ENCODE measurements around the gene SCAANT1.
A peak's percentile ranks its signal among the peaks of the same experiment; 100 is the strongest.

The SCAANT1 gene

DNA sequence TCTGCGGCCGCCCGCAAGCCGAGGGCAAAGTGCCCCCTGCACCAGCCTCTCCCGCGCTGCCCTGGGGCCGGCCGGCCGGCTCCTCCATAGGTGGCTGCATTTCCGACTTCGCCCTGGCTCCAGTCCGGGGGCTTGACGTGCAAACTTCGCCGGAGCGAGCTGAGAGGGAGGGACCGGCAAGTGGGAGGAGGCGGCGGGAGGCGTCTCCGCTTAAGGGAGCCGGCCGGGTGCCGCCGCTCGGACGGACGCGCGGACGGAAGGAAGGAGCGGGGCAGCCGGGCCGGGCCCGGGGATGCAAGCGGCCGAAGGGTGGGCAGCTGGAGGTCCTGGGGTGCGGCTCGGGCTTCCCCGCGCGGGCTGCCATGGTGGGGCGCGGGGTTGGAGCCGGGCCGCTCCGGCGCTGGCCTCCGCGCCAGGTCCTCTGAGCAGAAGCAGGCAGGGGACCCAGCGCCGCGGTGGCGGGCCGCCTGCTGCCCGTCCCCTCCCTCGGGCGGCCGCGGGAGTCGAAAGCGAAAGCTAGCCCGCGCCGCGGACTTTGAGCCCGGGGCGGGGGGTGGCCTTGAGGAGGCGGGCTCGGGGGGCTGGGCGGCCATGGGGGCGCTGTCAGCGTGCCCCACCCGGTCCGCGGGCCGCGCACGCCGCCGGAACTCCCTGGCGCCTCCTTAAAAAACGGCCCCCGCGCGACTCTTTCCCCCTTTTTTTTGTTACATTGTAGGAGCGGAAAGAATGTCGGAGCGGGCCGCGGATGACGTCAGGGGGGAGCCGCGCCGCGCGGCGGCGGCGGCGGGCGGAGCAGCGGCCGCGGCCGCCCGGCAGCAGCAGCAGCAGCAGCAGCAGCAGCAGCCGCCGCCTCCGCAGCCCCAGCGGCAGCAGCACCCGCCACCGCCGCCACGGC lies at the start of gene SCAANT1:
Gene SCAANT1 (minus strand): TSS at position 511 of the 895 bp plus-strand sequence.
- peak; percentile 84 for DNase-seq (ENCODE audit: low spot score)

DNA sequence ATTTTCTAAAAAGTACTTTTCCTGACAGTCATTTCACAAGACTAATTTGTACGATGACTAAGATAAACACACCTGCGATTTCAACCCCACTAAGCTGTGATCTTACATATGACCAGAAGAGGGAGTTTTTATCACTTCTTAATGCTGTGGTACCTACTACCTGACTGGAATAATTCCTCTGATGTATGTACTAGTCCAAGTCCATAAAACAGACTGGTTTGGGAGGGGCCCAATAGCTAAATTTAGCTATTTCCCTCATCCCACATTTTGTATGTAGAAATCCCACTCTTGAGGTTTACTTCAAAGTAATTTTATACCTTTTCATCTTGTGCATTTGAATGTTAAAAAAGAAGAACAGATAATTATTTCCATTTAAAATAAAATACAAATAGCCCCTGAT lies 49.7 kb upstream of the SCAANT1 start:
- DNase-seq (ENCODE audit: low spot score), result peak; percentile 87

DNA sequence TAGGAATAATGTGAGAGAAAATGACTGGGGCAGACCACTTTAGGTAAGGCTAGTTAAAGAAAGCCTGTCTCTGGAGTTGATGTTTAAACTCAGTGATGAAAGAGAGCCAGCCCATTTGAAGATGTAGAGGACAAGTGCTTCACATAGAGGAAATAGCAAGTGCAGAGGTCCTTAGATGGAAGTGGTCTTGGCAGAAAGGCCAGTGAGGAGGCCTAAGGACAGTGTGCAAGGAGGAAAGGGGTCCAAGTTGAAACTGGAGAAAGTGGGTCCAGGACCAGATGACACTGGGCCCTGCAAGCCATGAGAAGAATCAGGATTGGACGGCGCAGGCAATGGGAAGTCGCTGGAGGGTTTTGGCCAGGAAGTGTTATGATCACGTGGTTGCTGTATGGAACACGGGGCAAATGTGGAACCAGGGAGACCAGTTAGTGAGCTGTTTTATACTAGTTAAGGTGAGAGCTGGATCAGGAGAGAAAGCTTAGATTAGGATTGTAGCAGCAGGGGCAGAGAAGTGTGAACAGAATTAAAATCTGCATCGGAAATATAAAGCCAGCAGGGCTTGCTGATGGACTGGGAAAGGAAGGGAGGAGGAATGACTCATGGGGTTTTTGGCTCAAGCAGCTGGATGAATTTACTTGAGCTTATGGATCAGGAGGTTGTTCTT lies 48.0 kb upstream of the SCAANT1 start:
- DNase-seq (ENCODE audit: low spot score), result peak; percentile 79

DNA sequence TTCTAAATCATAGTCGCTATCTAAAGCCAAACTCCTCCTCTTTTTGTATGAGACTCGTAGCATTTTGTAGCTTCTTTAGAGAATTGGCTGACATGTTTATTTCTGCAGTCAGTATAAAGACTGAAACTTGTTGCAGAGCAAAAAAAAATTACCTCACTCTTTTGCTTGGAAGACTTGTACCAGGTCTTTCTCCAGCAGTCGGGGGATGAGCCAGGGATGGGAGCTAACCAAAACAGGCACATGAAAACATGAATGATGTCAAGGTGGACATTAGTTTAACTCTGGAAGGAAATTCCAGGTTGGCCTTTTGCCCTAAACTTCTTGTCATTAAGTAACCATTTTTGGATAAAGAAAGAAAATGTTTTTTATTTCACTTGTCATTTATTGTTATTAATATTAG lies 47.0 kb upstream of the SCAANT1 start:
- DNase-seq (ENCODE audit: low spot score), result no peak

DNA sequence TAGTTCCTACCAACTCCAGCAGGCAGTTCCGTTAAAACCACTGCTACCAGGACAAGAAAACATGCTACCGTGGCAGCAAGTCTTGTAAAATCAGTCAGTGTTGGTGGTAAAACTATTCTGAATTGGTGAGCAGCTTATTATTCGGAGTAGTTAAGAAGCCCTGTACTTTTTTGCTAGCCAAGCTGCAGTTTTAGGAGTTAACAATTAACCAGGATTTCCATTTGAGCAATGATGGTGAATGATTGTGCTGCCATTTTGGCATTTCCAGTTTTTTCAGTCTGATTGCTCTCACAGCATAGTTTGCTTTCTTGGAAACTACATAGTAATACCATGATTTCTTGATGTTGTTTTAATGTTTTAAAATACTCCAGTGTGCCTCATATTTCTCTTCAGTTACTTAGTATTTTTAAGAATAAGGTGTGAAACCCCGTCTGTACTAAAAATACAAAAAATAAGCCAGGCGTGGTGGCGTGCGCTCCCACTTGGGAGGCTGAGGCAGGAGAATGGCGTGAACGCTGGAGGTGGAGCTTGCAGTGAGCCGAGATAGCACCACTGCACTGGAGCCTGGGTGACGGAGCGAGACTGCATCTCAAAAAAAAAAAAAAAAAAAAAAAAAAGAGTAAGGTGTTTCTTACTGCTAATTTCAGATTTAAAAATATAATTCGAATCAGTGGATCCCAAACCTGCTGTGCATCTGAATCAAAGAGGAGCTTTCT lies 43.8 kb upstream of the SCAANT1 start:
- no peak for DNase-seq (ENCODE audit: low spot score)

DNA sequence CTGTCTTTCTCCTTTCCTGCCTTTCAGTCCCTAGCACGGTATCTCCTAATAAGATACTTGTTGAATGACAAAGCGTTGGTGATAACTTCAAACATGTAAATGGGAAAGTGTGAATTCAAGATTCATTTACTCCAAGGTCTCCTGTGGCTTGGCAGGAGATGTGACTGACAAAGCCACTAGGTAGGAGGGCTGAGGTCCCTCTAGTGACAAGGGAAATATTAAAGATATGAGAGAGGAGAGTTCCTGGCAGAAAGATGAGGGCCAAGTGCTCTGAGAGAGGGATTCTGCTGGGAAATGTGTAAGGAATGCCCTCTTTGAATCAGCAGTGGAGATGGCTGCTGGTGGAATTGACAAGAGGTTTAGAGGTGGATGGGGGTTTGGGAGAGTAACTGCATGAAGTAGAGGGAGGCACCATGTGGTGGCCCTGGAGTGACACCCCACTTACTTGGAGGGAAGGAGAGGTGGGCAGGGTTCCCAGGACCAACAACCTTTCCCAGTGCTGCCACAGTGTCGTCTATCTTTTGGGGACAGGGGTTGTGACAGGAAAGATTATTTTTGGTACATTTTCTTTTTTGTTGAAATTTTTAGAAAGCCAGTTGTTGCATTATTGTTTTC lies 43.0 kb upstream of the SCAANT1 start:
- DNase-seq (ENCODE audit: low spot score), result no peak

DNA sequence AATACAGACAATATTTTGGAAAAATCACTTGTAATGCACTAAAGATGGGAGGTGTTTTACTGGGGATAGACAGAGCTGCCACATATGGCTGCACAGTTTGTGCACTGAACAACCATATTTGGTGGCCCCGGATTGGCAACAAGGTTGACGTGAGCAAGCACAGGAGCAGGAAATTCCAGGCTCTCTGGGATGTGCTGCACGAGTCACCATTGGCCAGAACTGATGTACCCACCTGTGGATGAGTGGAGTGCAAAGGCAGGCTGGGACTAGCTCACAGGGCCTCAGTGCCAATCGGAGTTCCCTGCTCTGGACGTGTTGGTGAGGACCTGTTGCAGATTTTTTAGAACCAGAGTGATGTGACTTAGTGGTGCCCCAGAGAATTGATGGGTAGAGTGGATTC lies 42.0 kb upstream of the SCAANT1 start:
- DNase-seq (ENCODE audit: low spot score), result no peak

DNA sequence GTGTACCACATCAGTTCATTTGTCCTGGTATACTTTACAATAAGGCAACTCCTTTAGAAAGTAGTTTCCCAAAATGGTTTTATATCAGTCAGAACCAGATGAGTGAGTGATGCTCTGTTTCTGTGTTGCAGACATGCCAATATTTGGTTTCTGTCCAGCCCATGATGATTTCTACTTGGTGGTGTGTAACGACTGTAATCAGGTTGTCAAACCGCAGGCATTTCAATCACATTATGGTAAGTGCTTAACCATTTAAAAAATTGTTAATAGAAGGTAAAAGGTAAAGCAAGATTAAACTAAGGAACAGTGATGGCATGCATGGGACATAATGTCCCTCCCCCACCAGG lies 40.0 kb upstream of the SCAANT1 start:
- peak; percentile 52 for DNase-seq (ENCODE audit: low spot score)

DNA sequence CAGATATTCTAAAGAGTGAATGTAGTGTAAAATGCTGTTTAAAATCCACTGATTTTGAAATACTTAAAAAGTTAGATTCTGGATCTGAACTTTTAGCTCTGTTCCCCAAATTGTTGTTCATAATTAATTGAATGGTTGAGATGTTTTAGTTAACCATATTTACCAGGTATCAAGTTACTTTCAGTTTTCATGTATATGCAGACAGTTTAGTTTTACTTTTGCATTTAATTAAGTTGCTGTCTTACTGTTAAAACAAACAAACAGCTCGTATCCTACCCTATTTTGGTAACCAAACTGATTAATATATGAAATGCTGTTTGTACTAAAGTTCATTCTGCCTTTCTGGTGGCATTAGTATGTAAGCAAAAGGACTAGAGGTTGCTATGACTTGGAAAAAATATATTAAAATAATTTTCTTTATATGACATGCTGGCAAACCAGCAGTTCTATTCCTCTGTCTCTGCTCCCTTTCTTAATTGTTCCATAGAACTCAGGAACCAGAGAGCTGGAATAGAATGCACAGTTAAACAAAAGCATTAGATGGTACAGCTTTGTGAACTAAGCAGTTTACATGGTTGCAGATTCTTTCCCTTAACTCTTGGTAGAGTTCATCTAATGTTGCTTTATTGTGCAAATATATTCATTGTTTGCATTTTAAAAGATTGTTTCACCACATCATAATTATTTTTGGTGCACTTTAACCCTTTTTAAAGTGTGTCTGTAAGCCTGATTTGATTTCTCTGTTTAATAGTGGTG lies 39.5 kb upstream of the SCAANT1 start:
- no peak for DNase-seq (ENCODE audit: low spot score)

DNA sequence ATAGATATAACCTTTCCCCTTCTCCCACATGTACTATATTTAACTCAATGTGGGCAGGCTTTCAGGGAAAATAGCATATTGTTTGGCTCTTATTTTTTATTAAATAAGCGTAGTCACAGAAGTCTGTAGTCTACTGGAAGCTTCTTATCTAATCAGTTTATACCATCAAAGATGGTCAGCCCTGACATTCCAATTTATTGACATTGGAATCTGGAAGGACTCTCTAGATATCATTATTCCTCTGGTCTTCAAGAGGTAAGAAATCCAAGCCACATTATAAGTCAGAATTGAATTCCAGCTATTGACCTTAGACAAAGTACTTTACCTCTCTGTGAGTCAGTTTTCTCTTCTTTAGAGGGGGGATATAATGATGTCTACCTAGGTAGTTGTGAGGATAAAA lies 38.5 kb upstream of the SCAANT1 start:
- DNase-seq (ENCODE audit: low spot score), result no peak

DNA sequence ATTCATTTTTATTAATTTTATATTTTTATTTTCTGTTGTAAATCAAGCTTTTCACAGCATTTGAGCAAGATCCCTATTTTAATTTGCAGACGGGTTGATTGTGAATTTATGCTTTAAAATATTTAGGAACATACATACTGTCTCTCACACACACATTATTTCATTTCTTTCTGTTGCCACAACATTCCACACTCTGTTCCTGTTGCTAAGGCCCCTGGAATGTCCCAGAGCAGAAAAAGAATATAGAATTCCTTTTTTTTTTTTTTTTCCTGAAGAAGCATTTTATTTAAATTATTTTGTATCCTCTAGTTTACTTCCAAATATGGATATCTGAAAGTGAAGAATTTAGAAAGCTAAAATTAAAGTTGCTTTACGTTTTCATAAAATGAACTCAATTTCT lies 36.8 kb upstream of the SCAANT1 start:
- no peak for DNase-seq (ENCODE audit: low spot score)

DNA sequence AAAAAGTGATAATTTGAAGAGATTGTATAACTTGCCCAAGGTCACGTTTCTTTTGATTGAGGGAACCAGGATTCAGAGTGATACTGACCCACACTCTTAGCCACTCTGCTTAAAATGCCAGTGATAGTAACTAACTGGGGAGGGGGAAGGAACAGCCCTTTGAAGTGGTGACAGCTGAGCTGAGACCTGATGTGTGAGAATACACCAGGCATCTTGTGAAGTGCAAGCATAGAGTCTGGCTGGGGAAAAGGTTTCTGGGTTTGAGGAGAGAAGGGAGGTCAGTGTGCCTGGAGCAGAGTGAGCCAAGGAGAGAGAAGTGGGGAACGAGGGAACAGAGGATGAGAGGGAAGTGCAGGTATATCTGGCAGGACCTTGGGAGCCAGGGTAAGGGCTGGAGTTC lies 35.4 kb upstream of the SCAANT1 start:
- DNase-seq (ENCODE audit: low spot score), result no peak

DNA sequence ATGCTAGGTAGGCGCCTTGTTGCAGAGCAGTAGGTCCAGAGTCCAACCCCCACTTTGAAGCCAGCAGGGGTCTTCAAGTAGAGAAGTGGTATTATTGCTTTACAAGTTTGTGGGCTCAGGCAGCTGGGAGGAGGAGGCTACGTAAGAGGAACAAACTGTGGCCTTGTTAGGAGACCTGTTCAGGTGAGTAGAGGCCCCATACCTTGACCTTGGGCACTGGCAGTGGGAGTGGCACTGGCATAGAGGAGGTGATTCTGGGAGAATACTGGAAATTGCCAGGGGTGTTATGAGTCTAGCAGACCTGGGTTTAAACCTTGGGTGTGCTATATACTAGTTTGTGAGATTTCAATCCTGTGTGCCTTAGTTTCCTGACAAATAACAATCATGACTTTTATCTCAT lies 34.6 kb upstream of the SCAANT1 start:
- no peak for DNase-seq (ENCODE audit: low spot score)

DNA sequence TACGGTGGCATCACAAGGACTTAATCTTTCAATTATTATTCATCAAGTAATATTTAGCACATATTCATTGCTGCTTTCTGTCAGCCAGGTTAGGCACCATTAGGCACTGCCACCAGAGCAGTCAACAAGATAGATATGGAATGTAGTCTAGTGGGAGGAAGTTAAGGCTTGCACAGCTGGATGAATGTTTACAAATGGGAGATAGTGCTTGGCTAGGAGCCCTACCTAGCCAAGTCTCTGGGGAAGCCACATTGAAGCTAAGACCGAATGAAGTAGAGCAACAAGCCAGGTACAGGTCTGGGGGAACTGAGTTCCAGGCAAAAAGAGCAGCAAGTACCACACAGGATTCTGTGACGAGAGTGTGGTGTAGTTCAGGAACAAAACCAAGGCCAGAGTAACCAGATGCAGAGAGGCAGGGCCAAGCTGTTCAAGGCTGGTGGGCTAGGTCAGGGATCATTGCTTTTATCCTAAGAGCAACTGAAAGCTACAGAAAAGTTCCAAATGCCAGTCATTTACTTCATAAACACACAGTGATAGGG lies 33.4 kb upstream of the SCAANT1 start:
- DNase-seq (ENCODE audit: low spot score), result peak; percentile 50

DNA sequence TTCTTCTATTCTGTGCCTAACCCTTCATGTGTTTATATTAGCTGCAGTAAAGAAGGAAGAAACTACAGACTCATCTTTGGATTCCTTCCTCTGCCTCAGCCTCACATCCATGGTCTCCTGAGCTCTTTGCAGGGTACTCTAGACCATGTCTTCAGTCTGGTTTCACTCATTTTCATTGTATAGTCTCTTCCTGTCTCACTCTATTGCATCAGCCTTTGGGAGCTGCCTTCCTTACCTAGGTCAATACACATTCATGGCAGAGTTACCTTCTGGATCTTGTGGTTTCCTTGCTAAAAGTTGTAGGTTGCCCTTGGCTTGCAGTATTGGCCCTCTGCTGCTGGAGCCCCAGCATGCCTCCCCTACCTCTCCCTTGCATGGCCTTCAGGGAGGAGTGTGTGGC lies 31.5 kb upstream of the SCAANT1 start:
- DNase-seq (ENCODE audit: low spot score), result no peak

DNA sequence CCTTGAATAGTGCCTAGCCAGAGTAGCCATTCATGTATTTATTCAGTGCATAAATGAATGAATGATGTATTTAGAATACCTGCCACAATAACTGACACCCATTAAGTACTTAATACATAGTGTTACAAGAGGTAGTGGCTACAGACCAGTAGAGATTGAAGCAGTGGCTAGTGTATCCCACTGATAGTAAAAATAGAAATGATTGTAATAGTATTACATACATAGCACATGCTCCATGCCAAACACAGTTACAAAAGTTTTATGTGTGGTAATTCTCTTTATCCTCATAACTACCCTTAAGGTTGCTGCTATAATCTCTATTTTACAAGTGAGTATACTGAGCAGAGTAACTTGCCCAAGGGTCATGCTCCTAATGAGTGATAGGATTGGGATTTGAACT lies 30.3 kb upstream of the SCAANT1 start:
- DNase-seq (ENCODE audit: low spot score), result no peak

DNA sequence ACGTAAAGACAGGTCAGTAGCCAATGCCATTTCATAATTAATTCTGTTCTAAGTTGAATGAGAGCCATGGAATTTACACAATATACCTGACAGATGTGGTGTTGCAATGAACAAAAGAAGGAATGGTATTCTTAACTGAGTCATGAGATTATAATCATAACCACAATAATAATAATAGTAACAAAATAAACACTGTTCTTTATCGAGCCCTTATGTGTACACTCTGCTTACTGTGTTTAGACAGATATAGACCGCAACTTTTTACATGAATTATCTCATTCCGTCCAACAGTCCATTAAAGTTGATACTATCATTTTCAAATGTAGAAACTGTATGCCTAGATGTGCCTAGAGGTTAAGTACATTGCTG lies 28.2 kb upstream of the SCAANT1 start:
- no peak for DNase-seq (ENCODE audit: low spot score)

DNA sequence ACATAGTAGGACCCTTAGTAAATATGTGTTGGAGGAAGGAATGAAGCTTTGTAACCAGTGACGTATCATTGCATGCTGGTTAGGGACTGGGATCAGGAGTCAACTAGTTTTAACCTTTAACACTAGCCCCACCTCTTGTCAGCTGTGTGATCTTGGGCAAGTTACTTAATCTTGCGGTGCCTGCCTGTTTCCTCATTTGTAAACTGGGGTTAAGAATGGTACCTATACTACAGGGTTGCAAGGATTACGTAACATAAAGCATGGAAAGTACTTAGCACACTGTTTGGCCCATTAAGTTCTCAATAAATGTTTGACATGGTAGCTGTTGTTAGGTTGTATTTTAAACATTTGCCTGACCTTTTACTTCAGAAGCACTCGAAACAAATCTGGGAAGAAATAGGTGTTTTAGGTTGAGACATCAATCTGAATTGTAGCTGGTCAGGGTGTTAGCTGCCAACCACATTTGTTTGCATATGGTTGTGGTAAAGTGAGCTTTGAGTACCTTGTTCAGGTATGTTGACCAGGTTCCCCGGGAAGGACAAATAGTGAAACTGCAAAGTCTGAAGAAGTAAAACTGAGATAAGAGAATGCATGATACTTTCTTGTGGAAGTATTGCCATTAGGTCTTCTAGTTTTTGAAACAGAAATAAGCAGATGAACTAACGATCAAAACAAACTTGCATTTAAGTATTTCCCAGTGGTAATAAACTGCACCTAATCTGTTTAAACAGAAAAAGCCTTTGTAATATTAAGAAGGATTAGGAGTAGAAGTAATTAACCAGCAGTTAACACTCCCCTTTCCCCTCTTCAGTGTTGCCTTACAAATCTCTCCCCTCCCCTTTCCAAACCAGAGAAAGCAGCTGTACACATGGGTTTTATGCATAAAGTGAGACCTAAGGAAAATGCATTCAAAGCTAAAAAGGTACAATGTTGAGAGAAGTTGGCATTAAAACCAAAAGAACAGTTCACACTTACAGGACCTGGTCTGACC lies 25.8 kb upstream of the SCAANT1 start:
- DNase-seq (ENCODE audit: low spot score), result peak; percentile 81

DNA sequence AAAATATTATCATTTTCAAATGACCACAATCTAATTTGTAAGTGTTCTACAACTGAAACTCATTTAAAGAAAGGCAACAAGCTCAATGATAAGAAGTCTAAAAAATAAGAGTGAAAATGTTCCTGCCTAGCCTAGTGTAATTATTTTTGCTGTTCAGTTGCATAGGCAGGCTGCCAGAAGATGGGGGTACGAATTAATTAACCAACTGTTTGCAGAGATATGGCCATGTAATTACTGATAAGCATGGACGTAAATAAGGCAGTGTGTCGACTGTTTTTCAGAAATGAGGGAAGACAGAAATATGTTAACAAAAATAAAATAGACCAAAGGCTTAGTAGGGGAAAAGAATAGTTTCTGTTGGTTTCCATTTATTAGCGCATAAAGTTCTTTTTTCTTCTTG lies 24.7 kb upstream of the SCAANT1 start:
- DNase-seq (ENCODE audit: low spot score), result peak; percentile 90
